DND-41 (cell line): Measurements from ENCODE around the gene COL4A5.

ENCODE experiments used
- ATAC-seq: fragments of 200-7000 bp; cut with Tn5 transposase; 3 replicates; pipeline ENCODE4 v1.9.1; 2021; ENCODE audit warnings: low read depth; ENCODE audit not compliant: insufficient read depth
- DNase-seq: peaks from one replicate; pipeline ENCODE4 v3.0.0-alpha.2; 2020
- H2AFZ ChIP-seq: 2 replicates; pipeline ENCODE4 v1.6.0; 2012; ENCODE audit warnings: low read depth, low read length
- H3K27ac ChIP-seq: 2 replicates; pipeline ENCODE4 v1.5.1; 2012; ENCODE audit warnings: low read length, inconsistent platforms
- H3K27me3 ChIP-seq: fragments of 200-600 bp; sonication (generic); 2 replicates; pipeline ENCODE4 v1.6.0; 2012; ENCODE audit warnings: low read length, mild to moderate bottlenecking, inconsistent platforms; ENCODE audit not compliant: insufficient read depth, poor library complexity
- H3K36me3 ChIP-seq: 2 replicates; pipeline ENCODE4 v1.5.1; 2012; ENCODE audit warnings: low read length, inconsistent platforms; ENCODE audit not compliant: insufficient read depth
- H3K4me1 ChIP-seq: 2 replicates; pipeline ENCODE4 v1.5.1; 2012; ENCODE audit warnings: mild to moderate bottlenecking, low read length; ENCODE audit not compliant: insufficient read depth
- H3K4me2 ChIP-seq: 2 replicates; pipeline ENCODE4 v1.6.0; 2012; ENCODE audit warnings: mild to moderate bottlenecking, moderate library complexity, low read length, inconsistent platforms; ENCODE audit not compliant: insufficient read depth
- H3K4me3 ChIP-seq, 2 experiments: fragments of 200-600 bp in 1 of 2; shearing (Covaris generic) in 1 of 2; 2 replicates each; pipeline ENCODE4 v1.5.1; 2012 to 2016; ENCODE audit warnings: inconsistent platforms in 2 of 2, low read length in 2 of 2, mild to moderate bottlenecking in 2 of 2, low read depth in 1 of 2, moderate library complexity in 1 of 2
- H3K79me2 ChIP-seq: 2 replicates; pipeline ENCODE4 v1.6.0; 2012; ENCODE audit warnings: low read length, inconsistent platforms; ENCODE audit not compliant: insufficient read depth
- H3K9ac ChIP-seq: 2 replicates; pipeline ENCODE4 v1.6.0; 2012; ENCODE audit warnings: low read depth, mild to moderate bottlenecking, inconsistent platforms, low read length, moderate library complexity
- H3K9me3 ChIP-seq: 2 replicates; pipeline ENCODE4 v1.5.1; 2012; ENCODE audit warnings: low read length, moderate library complexity, mild to moderate bottlenecking, inconsistent platforms; ENCODE audit not compliant: insufficient read depth, severe bottlenecking
- H4K20me1 ChIP-seq: 2 replicates; pipeline ENCODE4 v1.6.0; 2012; ENCODE audit warnings: low read length; ENCODE audit not compliant: insufficient read depth
- EZH2 ChIP-seq: IDR thresholded peaks from 3 replicates; pipeline ENCODE4 v1.6.1; 2012; ENCODE audit warnings: borderline replicate concordance, low read depth, mild to moderate bottlenecking, moderate library complexity, low read length, inconsistent platforms; ENCODE audit not compliant: severe bottlenecking
- TF ChIP-seq, protein P1 (sequence below): IDR thresholded peaks from 2 replicates; pipeline ENCODE4 v1.5.1; 2012; ENCODE audit warnings: borderline replicate concordance, low read length, moderate library complexity, mild to moderate bottlenecking; ENCODE audit not compliant: poor library complexity, severe bottlenecking; ENCODE audit errors: extremely low read depth

COL4A5 gene

DNA sequence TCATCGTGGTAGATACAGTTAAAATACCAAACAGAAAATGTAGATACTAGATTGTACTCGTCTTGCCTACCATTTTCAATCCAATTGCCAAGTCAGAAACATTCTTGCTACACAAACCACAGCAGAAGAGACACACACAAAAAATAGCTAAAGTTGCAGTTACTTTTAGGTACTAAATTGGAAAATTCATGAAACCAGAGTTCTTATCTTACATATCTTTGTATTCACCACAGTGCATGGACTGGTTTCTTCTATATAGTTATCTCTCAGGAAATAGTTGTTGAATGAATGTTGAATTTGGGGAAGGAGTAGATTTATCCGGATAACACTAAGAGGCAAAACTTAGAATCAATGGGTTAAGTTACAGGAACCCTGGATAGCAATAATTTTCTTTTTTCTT lies 14.2 kb downstream of the COL4A5 start:
- H2AFZ ChIP-seq: no peak overlapping the region
- H3K4me3 ChIP-seq: no peak overlapping the region
- no peak overlapping the region for H3K9ac ChIP-seq
- no peak overlapping the region for H3K4me2 ChIP-seq
- no peaks in the 10 kb centered on the region for H3K36me3 ChIP-seq
- H3K9me3 ChIP-seq: no peaks in the 10 kb centered on the region
- no peaks in the 10 kb centered on the region for H3K27me3 ChIP-seq
- H3K27ac ChIP-seq: no peak overlapping the region
- ATAC-seq (no peak), DNase-seq (no peak)
- TF ChIP-seq, protein P1, sequence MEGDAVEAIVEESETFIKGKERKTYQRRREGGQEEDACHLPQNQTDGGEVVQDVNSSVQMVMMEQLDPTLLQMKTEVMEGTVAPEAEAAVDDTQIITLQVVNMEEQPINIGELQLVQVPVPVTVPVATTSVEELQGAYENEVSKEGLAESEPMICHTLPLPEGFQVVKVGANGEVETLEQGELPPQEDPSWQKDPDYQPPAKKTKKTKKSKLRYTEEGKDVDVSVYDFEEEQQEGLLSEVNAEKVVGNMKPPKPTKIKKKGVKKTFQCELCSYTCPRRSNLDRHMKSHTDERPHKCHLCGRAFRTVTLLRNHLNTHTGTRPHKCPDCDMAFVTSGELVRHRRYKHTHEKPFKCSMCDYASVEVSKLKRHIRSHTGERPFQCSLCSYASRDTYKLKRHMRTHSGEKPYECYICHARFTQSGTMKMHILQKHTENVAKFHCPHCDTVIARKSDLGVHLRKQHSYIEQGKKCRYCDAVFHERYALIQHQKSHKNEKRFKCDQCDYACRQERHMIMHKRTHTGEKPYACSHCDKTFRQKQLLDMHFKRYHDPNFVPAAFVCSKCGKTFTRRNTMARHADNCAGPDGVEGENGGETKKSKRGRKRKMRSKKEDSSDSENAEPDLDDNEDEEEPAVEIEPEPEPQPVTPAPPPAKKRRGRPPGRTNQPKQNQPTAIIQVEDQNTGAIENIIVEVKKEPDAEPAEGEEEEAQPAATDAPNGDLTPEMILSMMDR: no peak
- no peak for TF ChIP-seq EZH2
- H3K79me2 ChIP-seq: no peaks in the 10 kb centered on the region
- H3K4me1 ChIP-seq: no peaks in the 10 kb centered on the region
- no peaks in the 10 kb centered on the region for H4K20me1 ChIP-seq

DNA sequence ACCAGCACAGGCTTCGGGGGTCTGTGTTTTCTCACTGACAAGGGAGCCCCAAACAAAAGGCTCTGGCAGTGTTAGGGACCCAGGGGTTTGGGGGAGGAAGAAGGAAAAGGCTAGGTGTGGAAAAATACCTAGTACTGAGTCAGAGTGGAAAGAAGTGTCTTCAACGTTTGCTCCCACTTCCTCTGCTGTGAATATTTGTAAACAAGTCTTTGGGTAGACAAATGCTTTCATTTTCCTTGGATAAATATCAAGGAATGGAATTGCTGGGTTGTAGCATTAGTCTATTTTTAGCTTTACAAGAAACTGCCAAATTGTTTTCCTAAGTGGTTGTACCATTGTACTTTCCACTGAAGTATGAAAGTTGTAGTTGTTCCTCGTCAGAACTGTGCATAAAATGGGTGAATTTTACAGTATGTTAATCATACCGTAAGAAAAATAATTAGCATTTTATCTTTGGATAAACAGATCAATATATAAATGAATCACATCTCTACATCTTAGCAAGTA lies 17.4 kb downstream of the COL4A5 start:
- Histone ChIP-seq H3K9me3 (no peaks in the 10 kb centered on the region), H3K4me2 (no peak overlapping the region), H3K36me3 (no peaks in the 10 kb centered on the region), H4K20me1 (no peaks in the 10 kb centered on the region), H3K9ac (no peak overlapping the region), H2AFZ (no peak overlapping the region), H3K4me1 (no peaks in the 10 kb centered on the region), H3K27me3 (no peaks in the 10 kb centered on the region), H3K27ac (no peak overlapping the region), H3K79me2 (no peaks in the 10 kb centered on the region), H3K4me3 (no peak overlapping the region)
- DNase-seq: no peak
- no peak for ATAC-seq
- TF ChIP-seq, protein P1: no peak
- TF ChIP-seq EZH2: no peak

DNA sequence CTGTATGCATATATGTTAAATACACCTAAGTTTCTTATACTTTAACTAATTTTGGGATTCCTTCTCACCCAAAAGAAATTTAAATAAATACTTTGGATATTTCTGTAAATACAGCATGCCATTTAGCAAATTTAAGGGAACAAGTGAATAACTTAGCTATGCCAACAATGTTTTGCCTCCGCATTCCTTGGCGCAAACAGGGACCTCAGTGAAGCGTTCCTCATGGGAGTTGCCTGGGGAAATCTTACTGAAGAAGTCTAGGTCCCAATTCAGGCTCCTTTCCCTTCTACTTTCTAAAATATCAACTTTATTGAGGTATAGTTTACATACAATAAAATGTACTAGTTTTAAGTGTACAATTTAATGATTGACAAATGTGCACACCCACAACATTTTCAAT lies 25.0 kb downstream of the COL4A5 start:
- no peaks in the 10 kb centered on the region for H3K27me3 ChIP-seq
- no peak overlapping the region for H3K4me2 ChIP-seq
- no peaks in the 10 kb centered on the region for H3K79me2 ChIP-seq
- H4K20me1 ChIP-seq: no peaks in the 10 kb centered on the region
- H2AFZ ChIP-seq: no peak overlapping the region
- TF ChIP-seq, protein P1: no peak
- TF ChIP-seq EZH2: no peak
- ATAC-seq: no peak
- no peak overlapping the region for H3K4me3 ChIP-seq
- DNase-seq: no peak
- H3K4me1 ChIP-seq: no peaks in the 10 kb centered on the region
- no peaks in the 10 kb centered on the region for H3K9me3 ChIP-seq
- no peak overlapping the region for H3K27ac ChIP-seq
- no peak overlapping the region for H3K9ac ChIP-seq
- H3K36me3 ChIP-seq: no peaks in the 10 kb centered on the region

DNA sequence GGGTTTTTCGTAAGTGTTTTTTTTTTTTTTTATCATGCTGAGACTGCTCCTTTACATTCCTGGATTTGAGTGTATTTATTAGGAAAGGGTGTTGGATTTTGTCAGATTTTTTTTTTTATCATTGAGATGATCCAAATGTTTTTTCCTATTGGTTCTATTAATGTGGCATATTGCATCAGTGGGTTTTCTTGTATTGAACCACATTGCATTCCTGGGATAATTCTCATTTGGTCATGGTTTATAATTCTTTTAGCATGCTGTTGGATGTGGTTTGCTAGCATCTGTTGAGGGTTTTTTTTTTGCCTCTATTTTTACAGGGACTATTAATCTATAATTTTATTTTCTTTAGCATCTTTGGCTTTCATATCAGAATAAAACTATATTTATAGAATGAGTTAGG lies 28.8 kb downstream of the COL4A5 start:
- no peak overlapping the region for H3K27ac ChIP-seq
- H2AFZ ChIP-seq: no peak overlapping the region
- H3K4me3 ChIP-seq: no peak overlapping the region
- H3K9me3 ChIP-seq: no peaks in the 10 kb centered on the region
- H4K20me1 ChIP-seq: no peaks in the 10 kb centered on the region
- H3K9ac ChIP-seq: no peak overlapping the region
- H3K4me2 ChIP-seq: no peak overlapping the region
- TF ChIP-seq, protein P1: no peak
- TF ChIP-seq EZH2: no peak
- H3K27me3 ChIP-seq: no peaks in the 10 kb centered on the region
- H3K4me1 ChIP-seq: no peaks in the 10 kb centered on the region
- ATAC-seq: no peak
- H3K79me2 ChIP-seq: no peaks in the 10 kb centered on the region
- no peak for DNase-seq
- no peaks in the 10 kb centered on the region for H3K36me3 ChIP-seq
